B cell (primary cell): ENCODE results near the gene GPR83. TPM values are rescaled to one million over a fixed set of nuclear protein-coding genes. Genes with fewer than 3 reads are reported as not detected.

ENCODE experiments used
- ATAC-seq: fragments of 200-7000 bp; cut with Tn5 transposase; one replicate; pipeline ENCODE4 v1.10.0; 2021; ENCODE audit warnings: low read depth, mild to moderate bottlenecking, moderate number of reproducible peaks, moderate library complexity
- CTCF ChIA-PET: fragments of 350-600 bp; sonication (Branson Sonifier 250); formaldehyde crosslinking; loops from one replicate; lab custom pipeline; 2021; ENCODE audit warnings: antibody characterized with exemption, inconsistent platforms; lab: Charles Lee
- POLR2A ChIA-PET: fragments of 350-600 bp; sonication (Branson Sonifier 250); formaldehyde crosslinking; loops from one replicate; lab custom pipeline; 2021; ENCODE audit warnings: antibody characterized with exemption; lab: Charles Lee
- DNase-seq: peaks from one replicate; pipeline ENCODE4 v3.0.0; 2013
- H2AFZ ChIP-seq: 2 replicates; pipeline ENCODE4 v1.6.1; 2012; ENCODE audit warnings: mild to moderate bottlenecking, low read depth, low read length; ENCODE audit not compliant: insufficient read depth, poor library complexity, severe bottlenecking
- H3K27ac ChIP-seq, 2 donors: 1 replicate in 1 of 2; 2 replicates in 1 of 2; pipeline ENCODE4 v1.5.1; 2012 to 2013; ENCODE audit warnings: low read length in 2 of 2, mild to moderate bottlenecking in 2 of 2, moderate library complexity in 1 of 2
- H3K27me3 ChIP-seq, 4 experiments: fragments of 200-600 bp in 1 of 4; sonication (generic) in 1 of 4; replicated peaks in 1 of 4; 1 replicate in 2 of 4; 2 replicates in 2 of 4; pipeline versions ENCODE4 v1.6.1 to v1.7.0; 2013 to 2016; ENCODE audit warnings: low read length in 3 of 4, mild to moderate bottlenecking in 2 of 4, mixed read lengths in 1 of 4, moderate library complexity in 1 of 4; ENCODE audit not compliant: insufficient read depth in 4 of 4, control insufficient read depth in 3 of 4; ENCODE audit errors: control extremely low read depth in 1 of 4
- H3K36me3 ChIP-seq, 2 experiments: replicated peaks in 1 of 2; 1 replicate in 1 of 2; 2 replicates in 1 of 2; pipeline versions ENCODE4 v1.6.1 to v1.7.1; 2013; ENCODE audit warnings: low read length in 1 of 2; ENCODE audit not compliant: insufficient read depth in 2 of 2, control insufficient read depth in 1 of 2; ENCODE audit errors: control extremely low read depth in 1 of 2, extremely low read depth in 1 of 2
- H3K4me1 ChIP-seq, 2 donors: fragments of 200-600 bp in 1 of 2; sonication (generic) in 1 of 2; 1 replicate in 1 of 2; 2 replicates in 1 of 2; pipeline versions ENCODE4 v1.5.1 to v1.6.1; 2013 to 2017; ENCODE audit warnings: low read length in 2 of 2; ENCODE audit not compliant: control insufficient read depth in 2 of 2, insufficient read depth in 2 of 2
- H3K4me2 ChIP-seq: replicated peaks from 2 replicates; pipeline ENCODE3; 2012; ENCODE audit warnings: mild to moderate bottlenecking, low read depth, low read length; ENCODE audit not compliant: poor library complexity, severe bottlenecking
- H3K4me3 ChIP-seq, 5 experiments: fragments of 200-600 bp in 1 of 5; sonication (generic) in 1 of 5; 1 replicate in 3 of 5; 2 replicates in 2 of 5; pipeline versions ENCODE4 v1.5.1 to v1.7.0; 2011 to 2016; ENCODE audit warnings: low read length in 4 of 5, mild to moderate bottlenecking in 4 of 5, low read depth in 2 of 5, control low read depth in 1 of 5, moderate library complexity in 1 of 5; ENCODE audit not compliant: insufficient read depth in 1 of 5; ENCODE audit errors: control extremely low read depth in 1 of 5, extremely low read depth in 1 of 5
- H3K79me2 ChIP-seq: fragments of 200-600 bp; sonication (generic); one replicate; pipeline ENCODE4 v1.6.0; 2016; ENCODE audit warnings: low read length; ENCODE audit not compliant: control insufficient read depth, insufficient read depth
- H3K9ac ChIP-seq: fragments of 200-600 bp; sonication (generic); 2 replicates; pipeline ENCODE4 v1.6.1; 2017; ENCODE audit warnings: mild to moderate bottlenecking, low read length, moderate library complexity
- H3K9me3 ChIP-seq, 3 donors: one replicate each; pipeline versions ENCODE4 v1.6.1 to v1.7.1; 2013; ENCODE audit warnings: low read length in 2 of 3; ENCODE audit not compliant: control insufficient read depth in 2 of 3, insufficient read depth in 1 of 3; ENCODE audit errors: control extremely low read depth in 1 of 3
- H4K20me1 ChIP-seq: 2 replicates; pipeline ENCODE4 v1.6.0; 2012; ENCODE audit warnings: mild to moderate bottlenecking, low read length; ENCODE audit not compliant: insufficient read depth, control insufficient read depth, poor library complexity, severe bottlenecking
- H3K27ac Mint-ChIP-seq: one replicate; pipeline ENCODE4 v1.8.0; 2021; ENCODE audit warnings: mixed read lengths
- H3K27me3 Mint-ChIP-seq: one replicate; pipeline ENCODE4 v1.8.0; 2021; ENCODE audit warnings: mixed read lengths
- H3K4me1 Mint-ChIP-seq: one replicate; pipeline ENCODE4 v1.8.0; 2021; ENCODE audit warnings: mixed read lengths
- H3K4me3 Mint-ChIP-seq: one replicate; pipeline ENCODE4 v1.8.0; 2021; ENCODE audit warnings: mixed read lengths
- H3K9me3 Mint-ChIP-seq: one replicate; pipeline ENCODE4 v1.8.0; 2022; ENCODE audit warnings: mixed read lengths; ENCODE audit not compliant: insufficient read depth
- EZH2 ChIP-seq: IDR thresholded peaks from 2 replicates; pipeline ENCODE4 v1.6.1; 2012; ENCODE audit warnings: borderline replicate concordance, low read depth, mild to moderate bottlenecking, moderate library complexity, low read length; ENCODE audit not compliant: insufficient read depth, poor library complexity, severe bottlenecking
- WGBS: methylation state at CpG from one replicate; pipeline ENCODE4 v1.1.5; 2013; ENCODE audit warnings: missing lambda C conversion rate; ENCODE audit not compliant: insufficient coverage; 5-methylcytosine and 5-hydroxymethylcytosine counted together
- intact Hi-C: fragments of 100-400 bp; cut with micrococcal nuclease; formaldehyde crosslinking; loops from one replicate; pipeline ENCODE4 v1.10.0; 2022
- polyA plus RNA-seq: library from polyadenylated mRNA; depleted of rRNA; stranded (reverse); fragments of >200 nt; gene quantifications from 2 replicates; pipeline ENCODE4 v1.2.3, GENCODE V29; 2012
- total RNA-seq, 2 donors: library from RNA; stranded (reverse); fragments of 120-200 nt in 1 of 2; gene quantifications; 1 replicate in 1 of 2; 2 replicates in 1 of 2; pipeline versions ENCODE4 v1.2.3 to v1.2.4, GENCODE V29; 2013 to 2022
- TF ChIP-seq, protein P1 (sequence below): fragments of 200-600 bp; IDR thresholded peaks from one replicate; pipeline ENCODE4 v1.8.0; 2022; ENCODE audit warnings: antibody characterized with exemption, mild to moderate bottlenecking

The GPR83 gene
- total and polyA plus RNA-seq, 2 donors (not counting 1 experiment from before 2014, with no cell fraction given) = 0.28 to 0.37 TPM

DNA sequence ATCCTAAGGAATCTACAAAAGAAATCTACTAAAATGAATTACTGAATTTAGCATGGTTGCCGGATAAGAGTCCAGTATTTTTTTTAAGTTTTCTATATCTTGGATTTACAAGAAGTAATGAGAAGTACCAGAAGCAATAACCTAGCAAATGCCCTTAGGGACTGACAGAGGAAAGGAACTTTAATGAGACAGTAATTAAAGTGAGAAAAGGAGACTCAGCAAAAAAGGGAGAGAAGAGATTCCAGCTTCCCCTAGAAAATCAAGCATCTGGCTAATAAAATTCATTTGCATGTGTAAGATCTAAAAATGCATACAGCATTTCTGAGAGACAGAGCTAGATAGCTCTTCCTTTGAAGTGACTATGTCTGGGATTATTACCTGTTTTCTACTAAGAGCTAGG, 57.7 kb downstream of the GPR83 start:
- no peak overlapping the region for H2AFZ ChIP-seq
- H3K4me2 ChIP-seq = no peak overlapping the region
- TF ChIP-seq, protein P1, sequence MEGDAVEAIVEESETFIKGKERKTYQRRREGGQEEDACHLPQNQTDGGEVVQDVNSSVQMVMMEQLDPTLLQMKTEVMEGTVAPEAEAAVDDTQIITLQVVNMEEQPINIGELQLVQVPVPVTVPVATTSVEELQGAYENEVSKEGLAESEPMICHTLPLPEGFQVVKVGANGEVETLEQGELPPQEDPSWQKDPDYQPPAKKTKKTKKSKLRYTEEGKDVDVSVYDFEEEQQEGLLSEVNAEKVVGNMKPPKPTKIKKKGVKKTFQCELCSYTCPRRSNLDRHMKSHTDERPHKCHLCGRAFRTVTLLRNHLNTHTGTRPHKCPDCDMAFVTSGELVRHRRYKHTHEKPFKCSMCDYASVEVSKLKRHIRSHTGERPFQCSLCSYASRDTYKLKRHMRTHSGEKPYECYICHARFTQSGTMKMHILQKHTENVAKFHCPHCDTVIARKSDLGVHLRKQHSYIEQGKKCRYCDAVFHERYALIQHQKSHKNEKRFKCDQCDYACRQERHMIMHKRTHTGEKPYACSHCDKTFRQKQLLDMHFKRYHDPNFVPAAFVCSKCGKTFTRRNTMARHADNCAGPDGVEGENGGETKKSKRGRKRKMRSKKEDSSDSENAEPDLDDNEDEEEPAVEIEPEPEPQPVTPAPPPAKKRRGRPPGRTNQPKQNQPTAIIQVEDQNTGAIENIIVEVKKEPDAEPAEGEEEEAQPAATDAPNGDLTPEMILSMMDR = no peak
- TF ChIP-seq EZH2 = no peak
- DNase-seq = no peak
- H3K4me3 Mint-ChIP-seq = no peak overlapping the region
- no peak overlapping the region for H3K9ac ChIP-seq
- H3K4me1 ChIP-seq = no peaks in the 10 kb centered on the region
- H3K27me3 Mint-ChIP-seq = peaks cover 6% of the 10 kb centered on the region
- intact Hi-C loops = no loop called here
- ChIA-PET POLR2A (no interaction called here), CTCF (no interaction called here)
- H3K27ac ChIP-seq = no peak overlapping the region
- no peaks in the 10 kb centered on the region for H4K20me1 ChIP-seq
- H3K27ac Mint-ChIP-seq = no peak overlapping the region
- ATAC-seq = no peak
- H3K79me2 ChIP-seq = no peaks in the 10 kb centered on the region
- no CpG with 5 or more reads among the region's 1 CpG for WGBS
- peaks cover 4% of the 10 kb centered on the region for H3K9me3 Mint-ChIP-seq
- no peaks in the 10 kb centered on the region for H3K36me3 ChIP-seq
- no peaks in the 10 kb centered on the region for H3K4me1 Mint-ChIP-seq
- no peaks in the 10 kb centered on the region for H3K27me3 ChIP-seq
- H3K9me3 ChIP-seq = peaks cover 0 to 3% (median 0%) of the 10 kb centered on the region in 3 donors
- H3K4me3 ChIP-seq = no peak overlapping the region

DNA sequence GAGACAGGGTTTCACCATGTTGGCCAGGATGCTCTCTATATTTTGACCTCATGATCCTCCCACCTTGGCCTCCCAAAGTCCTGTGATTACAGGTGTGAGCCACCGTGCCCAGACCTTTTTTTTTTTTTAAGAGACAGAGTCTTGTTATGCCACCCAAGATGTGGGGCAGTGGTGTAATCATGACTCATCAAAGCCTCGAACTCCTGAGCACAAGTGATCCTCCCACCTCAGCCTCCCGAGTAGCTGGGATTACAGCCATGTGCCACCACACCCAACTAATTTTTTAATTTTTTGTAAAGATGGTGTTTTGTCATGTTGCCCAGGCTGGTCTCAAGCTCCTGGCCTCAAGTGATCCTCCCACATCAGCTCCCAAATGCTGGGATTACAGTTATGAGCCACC, 59.0 kb downstream of the GPR83 start:
- no peak overlapping the region for H3K27ac Mint-ChIP-seq
- no peaks in the 10 kb centered on the region for H3K27me3 ChIP-seq
- WGBS = 71% methylated on average over 1 of the region's 3 CpGs
- no peaks in the 10 kb centered on the region for H3K36me3 ChIP-seq
- H3K4me1 Mint-ChIP-seq = no peaks in the 10 kb centered on the region
- POLR2A ChIA-PET = no interaction called here
- H3K9me3 ChIP-seq = peaks cover 0 to 3% (median 1%) of the 10 kb centered on the region in 3 donors
- ATAC-seq (no peak), DNase-seq (no peak)
- H3K27ac ChIP-seq = no peak overlapping the region
- no peak overlapping the region for H3K4me3 Mint-ChIP-seq
- CTCF ChIA-PET = no interaction called here
- intact Hi-C loops = no loop called here
- no peaks in the 10 kb centered on the region for H3K79me2 ChIP-seq
- H3K4me1 ChIP-seq = no peaks in the 10 kb centered on the region
- H3K27me3 Mint-ChIP-seq = peaks cover 3% of the 10 kb centered on the region
- no peak overlapping the region for H3K9ac ChIP-seq
- peaks cover 4% of the 10 kb centered on the region for H3K9me3 Mint-ChIP-seq
- H3K4me2 ChIP-seq = no peak overlapping the region
- H3K4me3 ChIP-seq = no peak overlapping the region
- TF ChIP-seq, protein P1 = no peak
- TF ChIP-seq EZH2 = no peak
- no peaks in the 10 kb centered on the region for H4K20me1 ChIP-seq
- no peak overlapping the region for H2AFZ ChIP-seq
